Panc1 (cell line): ENCODE data around the gene CCSER2.

Experiments
- REST ChIP-seq, 2 experiments: IDR thresholded peaks; 2 replicates each; pipeline ENCODE4 v1.6.1; 2011 to 2012; ENCODE audit warnings: low read depth in 2 of 2, control low read depth in 1 of 2, low read length in 1 of 2, mild to moderate bottlenecking in 1 of 2, moderate library complexity in 1 of 2; ENCODE audit not compliant: insufficient read depth in 1 of 2
- TF ChIP-seq, protein P1 (sequence below): fragments of 450-650 bp; IDR thresholded peaks from 2 replicates; pipeline ENCODE4 v1.5.1; 2017; ENCODE audit warnings: mild to moderate bottlenecking

DNA sequence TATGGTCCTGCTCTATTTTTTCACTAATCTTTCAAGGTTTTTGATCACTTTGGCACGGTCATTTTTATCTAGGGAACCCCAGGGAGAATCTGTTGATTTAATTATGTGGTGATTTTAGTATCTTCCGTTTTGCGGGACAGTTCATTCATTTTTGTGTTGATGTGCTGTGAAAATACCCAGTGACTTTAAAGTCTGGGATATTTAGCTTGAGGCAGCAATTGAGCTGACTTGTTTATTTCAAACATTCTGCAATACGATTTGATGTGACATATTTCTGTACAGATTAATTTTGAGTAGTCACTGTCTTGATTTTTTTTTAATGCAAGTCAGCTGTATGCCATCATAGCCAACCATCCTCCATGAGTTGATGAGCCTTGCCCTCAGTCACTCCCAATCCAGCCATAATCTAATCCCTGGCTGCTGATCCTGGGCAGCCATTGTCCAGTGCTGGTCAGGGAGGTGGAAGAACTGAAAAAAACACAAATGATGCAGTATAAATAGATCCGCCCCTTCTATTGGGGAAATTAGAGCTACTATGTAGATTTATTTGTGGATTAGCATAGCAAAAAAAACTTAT, 183.4 kb downstream of the CCSER2 start:
- TF ChIP-seq, protein P1, sequence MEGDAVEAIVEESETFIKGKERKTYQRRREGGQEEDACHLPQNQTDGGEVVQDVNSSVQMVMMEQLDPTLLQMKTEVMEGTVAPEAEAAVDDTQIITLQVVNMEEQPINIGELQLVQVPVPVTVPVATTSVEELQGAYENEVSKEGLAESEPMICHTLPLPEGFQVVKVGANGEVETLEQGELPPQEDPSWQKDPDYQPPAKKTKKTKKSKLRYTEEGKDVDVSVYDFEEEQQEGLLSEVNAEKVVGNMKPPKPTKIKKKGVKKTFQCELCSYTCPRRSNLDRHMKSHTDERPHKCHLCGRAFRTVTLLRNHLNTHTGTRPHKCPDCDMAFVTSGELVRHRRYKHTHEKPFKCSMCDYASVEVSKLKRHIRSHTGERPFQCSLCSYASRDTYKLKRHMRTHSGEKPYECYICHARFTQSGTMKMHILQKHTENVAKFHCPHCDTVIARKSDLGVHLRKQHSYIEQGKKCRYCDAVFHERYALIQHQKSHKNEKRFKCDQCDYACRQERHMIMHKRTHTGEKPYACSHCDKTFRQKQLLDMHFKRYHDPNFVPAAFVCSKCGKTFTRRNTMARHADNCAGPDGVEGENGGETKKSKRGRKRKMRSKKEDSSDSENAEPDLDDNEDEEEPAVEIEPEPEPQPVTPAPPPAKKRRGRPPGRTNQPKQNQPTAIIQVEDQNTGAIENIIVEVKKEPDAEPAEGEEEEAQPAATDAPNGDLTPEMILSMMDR, result no peak
- TF ChIP-seq REST (IDR thresholded peaks at IDR 0.05; ENCODE audit: insufficient read depth in 1 of 2, low read depth in 2 of 2, low read length in 1 of 2), result no peak
